ENCODE results near the gene SORBS2. TPM values are rescaled to one million over a fixed set of nuclear protein-coding genes. Genes with fewer than 3 reads are reported as not detected.
"Not testable (repeated sequence)": the region's sequence is repeated elsewhere in the genome, so short reads cannot be mapped to it uniquely, and the experiment has no call there.

Gene SORBS2
- total and polyA plus RNA-seq, 7 experiments from 2014 or later, result 0.21 to 1.4 TPM; not detected in 5

DNA sequence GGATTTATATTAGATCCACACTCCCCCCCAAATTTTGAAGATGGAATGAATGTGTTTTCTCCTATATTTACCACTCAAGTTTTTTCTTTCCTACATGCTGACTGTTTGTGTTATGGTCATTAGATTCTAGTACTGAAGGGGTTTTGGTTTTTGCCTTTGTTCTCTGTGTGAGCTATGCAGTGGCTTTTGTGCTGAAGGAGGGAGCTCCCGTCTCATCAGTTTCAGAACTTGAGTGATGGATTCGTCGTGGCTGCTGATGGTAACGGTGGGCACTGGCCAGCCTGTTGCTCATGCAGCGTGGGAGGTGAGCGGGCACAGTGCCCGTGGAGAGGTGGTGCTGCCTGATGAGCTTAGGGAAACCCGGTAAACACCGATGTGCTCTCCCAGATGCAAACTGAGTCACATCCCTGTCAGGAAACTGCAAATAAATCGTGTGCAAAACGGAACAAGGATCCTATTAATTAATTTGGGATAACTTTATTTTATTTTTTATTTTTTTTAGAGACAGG is 101.5 kb downstream of the SORBS2 start:
- CTCF ChIA-PET, result no interaction called here
- peaks cover 0 to 36% (median 29%) of the 10 kb centered on the region in 5 donors for H3K27me3 Mint-ChIP-seq
- no peak overlapping the region for H3K4me3 ChIP-seq (ENCODE audit: low read length)

GRCh38 chr4:185709802-185710486 is 102.0 kb downstream of the SORBS2 start:
- Mint-ChIP-seq H3K4me3 (no peak overlapping the region), H3K36me3 (no peaks in the 10 kb centered on the region), H3K4me1 (no peaks in the 10 kb centered on the region), H3K27me3 (peaks cover 0 to 36% (median 29%) of the 10 kb centered on the region in 5 donors), H3K27ac (no peak overlapping the region), H3K9me3 (peaks cover 0 to 4% (median 0%) of the 10 kb centered on the region in 11 donors)
- ATAC-seq (no peak), DNase-seq (no peak)
- Histone ChIP-seq H3K4me3 (ENCODE audit: low read length) (no peak overlapping the region), H3K4me1 (ENCODE audit: control insufficient read depth in 2 of 2, insufficient read depth in 2 of 2, low read length in 2 of 2) (no peaks in the 10 kb centered on the region), H3K9me3 (ENCODE audit: control insufficient read depth in 2 of 3, low read length in 3 of 3) (no peaks in the 10 kb centered on the region), H3K27me3 (ENCODE audit: control insufficient read depth in 2 of 2, insufficient read depth in 2 of 2, low read length in 2 of 2) (no peaks in the 10 kb centered on the region), H3K27ac (ENCODE audit: low read depth, low read length) (no peak overlapping the region), H3K36me3 (ENCODE audit: control insufficient read depth in 2 of 3, insufficient read depth in 3 of 3, low read length in 3 of 3) (no peaks in the 10 kb centered on the region)
- ChIA-PET POLR2A (no interaction called here), CTCF (no interaction called here)
- intact Hi-C loops (cut with micrococcal nuclease), result no loop called here

More for the DNA sequence above, 101.5 kb downstream of the SORBS2 start:
- no peak overlapping the region for H3K4me3 Mint-ChIP-seq
- POLR2A ChIA-PET, result no interaction called here
- H3K9me3 ChIP-seq (ENCODE audit: control insufficient read depth in 2 of 3, low read length in 3 of 3), result no peaks in the 10 kb centered on the region
- no peak overlapping the region for H3K27ac Mint-ChIP-seq
- no peak for ATAC-seq
- H3K36me3 Mint-ChIP-seq, result no peaks in the 10 kb centered on the region
- no peaks in the 10 kb centered on the region for H3K4me1 ChIP-seq (ENCODE audit: control insufficient read depth in 2 of 2, insufficient read depth in 2 of 2, low read length in 2 of 2)
- H3K27ac ChIP-seq (ENCODE audit: low read depth, low read length), result no peak overlapping the region
- DNase-seq, result no peak
- peaks cover 0 to 4% (median 0%) of the 10 kb centered on the region in 11 donors for H3K9me3 Mint-ChIP-seq
- no peaks in the 10 kb centered on the region for H3K27me3 ChIP-seq (ENCODE audit: control insufficient read depth in 2 of 2, insufficient read depth in 2 of 2, low read length in 2 of 2)
- H3K36me3 ChIP-seq (ENCODE audit: control insufficient read depth in 2 of 3, insufficient read depth in 3 of 3, low read length in 3 of 3), result no peaks in the 10 kb centered on the region
- intact Hi-C loops (cut with micrococcal nuclease), result no loop called here
- no peaks in the 10 kb centered on the region for H3K4me1 Mint-ChIP-seq

DNA sequence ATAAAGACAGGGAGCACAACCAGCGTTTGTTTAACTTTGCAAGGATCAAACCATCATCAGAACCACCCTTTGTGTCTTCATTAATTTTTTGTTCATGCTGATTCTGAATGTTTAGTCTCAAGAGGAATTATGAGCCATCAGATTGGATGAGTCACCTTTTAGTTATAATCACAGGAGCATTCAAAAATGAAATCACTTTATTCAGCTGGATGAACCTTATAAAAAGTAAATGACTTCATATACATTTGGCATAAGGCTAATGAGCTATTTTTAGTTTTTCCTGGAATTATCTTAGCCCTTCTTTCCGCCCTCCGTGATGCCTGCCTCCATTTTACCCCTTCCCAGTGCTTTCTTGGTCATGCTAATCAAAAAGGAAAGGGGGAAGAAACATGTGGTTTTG is 103.6 kb downstream of the SORBS2 start:
- Histone ChIP-seq H3K4me3 (ENCODE audit: low read length) (no peak overlapping the region), H3K4me1 (ENCODE audit: control insufficient read depth in 2 of 2, insufficient read depth in 2 of 2, low read length in 2 of 2) (no peaks in the 10 kb centered on the region), H3K9me3 (ENCODE audit: control insufficient read depth in 2 of 3, low read length in 3 of 3) (no peaks in the 10 kb centered on the region), H3K36me3 (ENCODE audit: control insufficient read depth in 2 of 3, insufficient read depth in 3 of 3, low read length in 3 of 3) (no peaks in the 10 kb centered on the region), H3K27me3 (ENCODE audit: control insufficient read depth in 2 of 2, insufficient read depth in 2 of 2, low read length in 2 of 2) (no peaks in the 10 kb centered on the region), H3K27ac (ENCODE audit: low read depth, low read length) (no peak overlapping the region)
- ChIA-PET CTCF (no interaction called here), POLR2A (no interaction called here)
- no peak for ATAC-seq
- DNase-seq, result no peak
- Mint-ChIP-seq H3K27me3 (peaks cover 0 to 33% (median 26%) of the 10 kb centered on the region in 5 donors), H3K4me3 (no peak overlapping the region), H3K27ac (no peak overlapping the region), H3K36me3 (no peaks in the 10 kb centered on the region), H3K4me1 (no peaks in the 10 kb centered on the region), H3K9me3 (peaks cover 0 to 6% (median 2%) of the 10 kb centered on the region in 11 donors)
- intact Hi-C loops (cut with micrococcal nuclease), result no loop called here

DNA sequence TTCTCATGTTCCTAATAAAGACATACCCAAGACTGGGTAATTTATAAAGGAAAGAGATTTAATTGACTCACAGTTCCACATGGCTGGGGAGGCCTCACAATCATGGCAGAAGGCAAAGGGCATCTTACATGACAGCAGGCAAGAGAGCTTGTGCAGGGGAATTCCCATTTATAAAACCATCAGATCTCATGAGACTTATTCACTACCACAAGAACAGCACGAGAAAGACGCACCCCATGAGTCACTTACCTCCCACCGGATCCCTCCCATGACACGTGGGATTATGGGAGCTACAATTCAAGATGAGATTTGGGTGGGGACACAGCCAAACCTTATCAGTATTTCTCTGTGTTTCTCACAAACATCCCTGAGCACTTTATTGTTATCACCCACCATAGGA is 104.4 kb downstream of the SORBS2 start:
- H3K36me3 Mint-ChIP-seq; H3K4me1 ChIP-seq (ENCODE audit: control insufficient read depth in 2 of 2, insufficient read depth in 2 of 2, low read length in 2 of 2); H3K4me3 Mint-ChIP-seq; intact Hi-C loops (cut with micrococcal nuclease); H3K36me3 ChIP-seq (ENCODE audit: control insufficient read depth in 2 of 3, insufficient read depth in 3 of 3, low read length in 3 of 3); H3K27ac Mint-ChIP-seq; H3K9me3 Mint-ChIP-seq; ATAC-seq; H3K27me3 ChIP-seq (ENCODE audit: control insufficient read depth in 2 of 2, insufficient read depth in 2 of 2, low read length in 2 of 2); H3K27ac ChIP-seq (ENCODE audit: low read depth, low read length); H3K4me3 ChIP-seq (ENCODE audit: low read length); CTCF ChIA-PET; H3K9me3 ChIP-seq (ENCODE audit: control insufficient read depth in 2 of 3, low read length in 3 of 3); H3K4me1 Mint-ChIP-seq; POLR2A ChIA-PET; DNase-seq: not testable (repeated sequence)
- peaks cover 0 to 26% (median 19%) of the 10 kb centered on the region in 5 donors for H3K27me3 Mint-ChIP-seq

GRCh38 chr4:185702147-185702663 is 109.8 kb downstream of the SORBS2 start:
- DNase-seq, result no peak
- Histone ChIP-seq H3K4me1 (ENCODE audit: control insufficient read depth in 2 of 2, insufficient read depth in 2 of 2, low read length in 2 of 2) (no peaks in the 10 kb centered on the region), H3K27me3 (ENCODE audit: control insufficient read depth in 2 of 2, insufficient read depth in 2 of 2, low read length in 2 of 2) (no peaks in the 10 kb centered on the region)

GRCh38 chr4:185700630-185701029 is 111.4 kb downstream of the SORBS2 start:
- H3K36me3 ChIP-seq (ENCODE audit: control insufficient read depth in 2 of 3, insufficient read depth in 3 of 3, low read length in 3 of 3), result no peaks in the 10 kb centered on the region
- POLR2A ChIA-PET, result no interaction called here
- Mint-ChIP-seq H3K36me3 (no peaks in the 10 kb centered on the region), H3K9me3 (peaks cover 0 to 6% (median 2%) of the 10 kb centered on the region in 11 donors), H3K27me3 (peaks cover 0 to 27% (median 15%) of the 10 kb centered on the region in 5 donors), H3K4me1 (no peaks in the 10 kb centered on the region), H3K4me3 (no peak overlapping the region), H3K27ac (no peak overlapping the region)
- no peaks in the 10 kb centered on the region for H3K4me1 ChIP-seq (ENCODE audit: control insufficient read depth in 2 of 2, insufficient read depth in 2 of 2, low read length in 2 of 2)
- no peaks in the 10 kb centered on the region for H3K9me3 ChIP-seq (ENCODE audit: control insufficient read depth in 2 of 3, low read length in 3 of 3)
- no peak overlapping the region for H3K27ac ChIP-seq (ENCODE audit: low read depth, low read length)
- H3K4me3 ChIP-seq (ENCODE audit: low read length), result no peak overlapping the region
- H3K27me3 ChIP-seq (ENCODE audit: control insufficient read depth in 2 of 2, insufficient read depth in 2 of 2, low read length in 2 of 2), result no peaks in the 10 kb centered on the region
- DNase-seq (no peak), ATAC-seq (no peak)
- intact Hi-C loops (cut with micrococcal nuclease), result no loop called here
- CTCF ChIA-PET, result no interaction called here

More at GRCh38 chr4:185702147-185702663, 109.8 kb downstream of the SORBS2 start:
- H3K27ac Mint-ChIP-seq, result no peak overlapping the region
- ATAC-seq, result no peak
- Histone ChIP-seq H3K9me3 (ENCODE audit: control insufficient read depth in 2 of 3, low read length in 3 of 3) (no peaks in the 10 kb centered on the region), H3K27ac (ENCODE audit: low read depth, low read length) (no peak overlapping the region), H3K36me3 (ENCODE audit: control insufficient read depth in 2 of 3, insufficient read depth in 3 of 3, low read length in 3 of 3) (no peaks in the 10 kb centered on the region), H3K4me3 (ENCODE audit: low read length) (no peak overlapping the region)
- intact Hi-C loops (cut with micrococcal nuclease), result no loop called here
- peaks cover 0 to 6% (median 2%) of the 10 kb centered on the region in 11 donors for H3K9me3 Mint-ChIP-seq
- CTCF ChIA-PET, result no interaction called here
- H3K27me3 Mint-ChIP-seq, result peaks cover 0 to 24% (median 13%) of the 10 kb centered on the region in 5 donors
- H3K36me3 Mint-ChIP-seq, result no peaks in the 10 kb centered on the region
- POLR2A ChIA-PET, result no interaction called here
- H3K4me3 Mint-ChIP-seq, result no peak overlapping the region
- no peaks in the 10 kb centered on the region for H3K4me1 Mint-ChIP-seq

DNA sequence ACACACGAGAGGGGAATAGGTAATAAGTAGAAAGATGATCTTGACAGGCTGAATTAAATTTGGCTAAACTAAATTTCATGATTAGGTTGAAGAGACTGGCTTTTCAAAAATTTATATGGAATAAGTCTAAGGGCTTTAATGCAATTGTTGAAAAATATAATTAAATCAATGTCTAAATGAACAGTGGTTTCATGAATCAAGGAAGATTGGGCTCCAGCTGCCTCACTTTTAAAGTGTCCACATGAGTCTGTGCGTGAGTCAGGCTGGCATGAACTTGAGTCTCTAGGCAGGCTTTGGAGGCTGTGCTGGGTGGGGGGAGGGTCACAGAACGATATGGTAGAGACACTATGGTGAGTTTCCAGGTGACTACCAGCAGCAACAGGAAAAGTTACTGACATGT is 111.9 kb downstream of the SORBS2 start:
- Histone ChIP-seq H3K36me3 (ENCODE audit: control insufficient read depth in 2 of 3, insufficient read depth in 3 of 3, low read length in 3 of 3) (no peaks in the 10 kb centered on the region), H3K4me3 (ENCODE audit: low read length) (no peak overlapping the region), H3K4me1 (ENCODE audit: control insufficient read depth in 2 of 2, insufficient read depth in 2 of 2, low read length in 2 of 2) (no peaks in the 10 kb centered on the region), H3K27me3 (ENCODE audit: control insufficient read depth in 2 of 2, insufficient read depth in 2 of 2, low read length in 2 of 2) (no peaks in the 10 kb centered on the region), H3K27ac (ENCODE audit: low read depth, low read length) (no peak overlapping the region), H3K9me3 (ENCODE audit: control insufficient read depth in 2 of 3, low read length in 3 of 3) (no peaks in the 10 kb centered on the region)
- H3K27ac Mint-ChIP-seq, result no peak overlapping the region
- DNase-seq (no peak), ATAC-seq (no peak)
- H3K36me3 Mint-ChIP-seq, result no peaks in the 10 kb centered on the region
- H3K4me1 Mint-ChIP-seq, result no peaks in the 10 kb centered on the region
- intact Hi-C loops (cut with micrococcal nuclease), result no loop called here
- H3K27me3 Mint-ChIP-seq, result peaks cover 0 to 29% (median 15%) of the 10 kb centered on the region in 5 donors
- POLR2A ChIA-PET, result no interaction called here
- H3K4me3 Mint-ChIP-seq, result no peak overlapping the region
- CTCF ChIA-PET, result no interaction called here
- peaks cover 0 to 6% (median 2%) of the 10 kb centered on the region in 11 donors for H3K9me3 Mint-ChIP-seq
